GM19043 (cell line): ENCODE measurements around the gene FBXW12.
A peak's percentile ranks its signal among the peaks of the same experiment; 100 is the strongest.

Experiments used
- ATAC-seq: cut with Tn5 transposase; IDR thresholded peaks from one replicate; pipeline ENCODE4 v1.9.1; 2021; ENCODE audit warnings: low read depth; ENCODE audit not compliant: unreplicated experiment

FBXW12 gene

GRCh38 chr3:48432411-48433371 lies 60.7 kb downstream of the FBXW12 start:
- ATAC-seq: no peak

GRCh38 chr3:48433472-48434118 lies 61.6 kb downstream of the FBXW12 start:
- no peak for ATAC-seq

GRCh38 chr3:48434591-48435222 lies 62.7 kb downstream of the FBXW12 start:
- no peak for ATAC-seq

- ATAC-seq: no peak
Observed at GRCh38 chr3:48435223-48435595, 63.2 kb downstream of the FBXW12 start.

- ATAC-seq: no peak
Observed at GRCh38 chr3:48435774-48436476, 63.9 kb downstream of the FBXW12 start.

GRCh38 chr3:48436477-48436787 lies 64.4 kb downstream of the FBXW12 start:
- no peak for ATAC-seq

- ATAC-seq: no peak
Observed at GRCh38 chr3:48436855-48437254, 64.8 kb downstream of the FBXW12 start.

GRCh38 chr3:48437812-48438211 lies 65.8 kb downstream of the FBXW12 start:
- no peak for ATAC-seq

GRCh38 chr3:48439820-48440589 lies 68.0 kb downstream of the FBXW12 start, which contains the start of the genes CCDC51 and TMA7:
TSS of gene CCDC51 (minus strand) at chr3:48440119. CDS start at chr3:48435128, 4,991 bp downstream.
TSS of gene TMA7 (plus strand) at chr3:48440257. CDS start at chr3:48440297, 40 bp downstream.
- ATAC-seq: peak; percentile 92

- ATAC-seq: no peak
Observed at GRCh38 chr3:48440590-48440958, 68.6 kb downstream of the FBXW12 start.

- no peak for ATAC-seq
Observed at GRCh38 chr3:48441940-48442339, 69.9 kb downstream of the FBXW12 start.
